CD4-positive, alpha-beta T cell treated with Interferon gamma for 1 hour (primary cell): ENCODE measurements around the gene MAEL.

Source experiments
- DNase-seq: peaks from one replicate; pipeline ENCODE4 v3.0.0-alpha.2; 2020

Gene MAEL

GRCh38 chr1:166988974-166989515 is at the start of gene MAEL:
Gene MAEL, plus strand, starts transcription at chr1:166989280. Its CDS starts 73 bp downstream, at chr1:166989353.
- DNase-seq = no peak

GRCh38 chr1:166939741-166940375 is 49.2 kb upstream of the MAEL start:
- DNase-seq = no peak

GRCh38 chr1:166944186-166944967 is 44.7 kb upstream of the MAEL start:
- DNase-seq = no peak

- peak; percentile 9 for DNase-seq
These were observed 41.6 kb upstream of the MAEL start for GRCh38 chr1:166947398-166948043.

GRCh38 chr1:166948856-166949350 is 40.2 kb upstream of the MAEL start:
- no peak for DNase-seq

- DNase-seq = no peak
These were observed 38.9 kb upstream of the MAEL start for GRCh38 chr1:166950156-166950555.

GRCh38 chr1:166951050-166951449 is 38.0 kb upstream of the MAEL start:
- DNase-seq = no peak

- DNase-seq = no peak
These were observed 36.9 kb upstream of the MAEL start for GRCh38 chr1:166952002-166952746.

- no peak for DNase-seq
These were observed 35.6 kb upstream of the MAEL start for GRCh38 chr1:166953491-166953890.

- DNase-seq = no peak
These were observed 32.8 kb upstream of the MAEL start for GRCh38 chr1:166956057-166956850.

GRCh38 chr1:166956872-166957271 is 32.2 kb upstream of the MAEL start:
- DNase-seq = no peak

- DNase-seq = no peak
These were observed 28.1 kb upstream of the MAEL start for GRCh38 chr1:166960858-166961474.

GRCh38 chr1:166969074-166969677 is 19.9 kb upstream of the MAEL start:
- DNase-seq = no peak

GRCh38 chr1:166971252-166971651 is 17.8 kb upstream of the MAEL start:
- DNase-seq = no peak

GRCh38 chr1:166972193-166972592 is 16.9 kb upstream of the MAEL start:
- no peak for DNase-seq

- DNase-seq = no peak
These were observed 16.3 kb upstream of the MAEL start for GRCh38 chr1:166972826-166973225.

- DNase-seq = no peak
These were observed 14.3 kb upstream of the MAEL start for GRCh38 chr1:166974647-166975345.

- peak; percentile 38 for DNase-seq
These were observed 13.5 kb upstream of the MAEL start, which contains the start of gene ILDR2 for GRCh38 chr1:166975361-166976129. Gene ILDR2, minus strand, starts transcription at chr1:166975540. Its CDS starts 272 bp downstream, at chr1:166975268.

GRCh38 chr1:166977951-166978350 is 11.1 kb upstream of the MAEL start:
- no peak for DNase-seq
